HG02938 (cell line): ENCODE measurements around the gene GABRA5.
"Not testable (repeated sequence)": the region's sequence is repeated elsewhere in the genome, so short reads cannot be mapped to it uniquely, and the experiment has no call there.

Experiments used
- ATAC-seq: cut with Tn5 transposase; IDR thresholded peaks from one replicate; pipeline ENCODE4 v1.9.1; 2021; ENCODE audit warnings: mild to moderate bottlenecking, moderate library complexity; ENCODE audit not compliant: unreplicated experiment

GABRA5 gene

DNA sequence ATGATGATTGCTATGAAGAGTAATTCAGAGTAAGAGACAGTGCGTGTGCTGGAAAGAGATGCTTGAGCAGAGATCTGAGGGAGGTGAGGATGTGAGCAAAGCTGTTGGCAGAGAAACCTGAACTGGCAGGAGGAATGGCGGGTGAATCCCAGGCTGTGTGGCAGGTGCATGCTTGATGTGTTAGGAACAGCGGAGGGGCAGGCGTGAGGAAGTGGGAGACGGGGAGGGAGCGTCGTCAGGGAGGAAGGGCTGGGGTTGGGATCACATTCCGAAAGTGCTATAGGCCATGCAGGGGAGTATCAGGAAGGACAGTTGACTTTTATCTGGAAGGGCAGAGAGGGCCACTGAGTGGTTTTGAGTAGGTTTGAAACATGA is 8.6 kb downstream of the GABRA5 start:
- ATAC-seq: no peak

DNA sequence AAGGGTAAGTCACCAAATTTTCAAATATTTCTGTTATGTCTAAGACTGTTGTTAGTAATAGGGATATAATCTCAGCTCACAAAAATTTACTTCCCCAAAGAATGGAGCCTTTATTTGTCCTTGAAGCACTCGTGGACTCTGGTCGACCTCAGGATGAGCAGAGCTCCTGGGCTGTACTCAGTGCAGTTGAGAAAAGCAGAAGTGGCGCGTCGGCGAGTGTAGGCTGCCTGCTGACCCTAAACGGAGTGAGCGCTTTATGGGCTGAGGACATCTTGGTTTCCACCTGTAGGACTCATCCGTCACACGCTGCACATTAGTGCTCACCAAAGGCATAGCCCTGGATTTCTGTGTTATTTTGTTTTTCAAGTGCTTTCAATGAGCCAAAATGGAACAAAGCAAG is 11.0 kb downstream of the GABRA5 start:
- ATAC-seq: no peak

DNA sequence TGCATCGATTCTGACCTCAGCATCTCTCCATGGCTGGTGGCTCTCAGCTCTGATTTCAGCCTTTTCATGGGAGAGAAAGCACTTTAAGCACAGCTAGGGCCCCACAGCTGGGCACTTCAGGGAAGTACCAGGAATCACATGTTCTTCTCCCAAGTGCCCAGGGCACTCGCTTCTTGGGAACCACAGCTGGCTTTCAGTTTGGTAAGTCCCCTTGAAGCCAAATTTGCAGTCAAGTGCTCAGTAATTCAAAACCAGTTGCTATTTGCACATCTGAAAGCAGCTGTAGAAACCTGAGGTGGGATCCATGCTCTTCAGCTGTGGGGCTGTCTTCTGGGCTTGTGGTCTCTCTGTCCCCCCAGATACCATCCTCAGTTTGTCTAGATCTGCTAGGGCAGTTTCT is 12.8 kb downstream of the GABRA5 start:
- no peak for ATAC-seq

DNA sequence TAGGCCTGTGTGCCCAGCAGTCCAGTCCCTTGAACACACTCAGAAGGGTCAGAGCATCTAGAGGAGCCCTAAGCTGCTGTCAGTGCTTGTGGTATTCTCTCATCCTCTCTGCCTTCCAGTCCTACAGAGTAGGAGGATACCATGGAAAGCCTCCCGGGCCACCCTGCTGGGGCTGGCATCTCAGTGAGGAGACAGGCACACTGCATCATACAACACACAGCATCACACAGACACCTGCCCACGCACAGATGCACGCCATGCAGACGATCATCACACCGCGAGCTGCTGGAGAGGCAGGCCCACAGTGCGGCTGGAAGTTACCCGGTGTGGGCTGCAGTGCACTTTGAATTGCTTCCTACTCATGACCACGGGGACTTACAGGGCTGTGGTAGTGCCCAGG is 15.2 kb downstream of the GABRA5 start:
- no peak for ATAC-seq

DNA sequence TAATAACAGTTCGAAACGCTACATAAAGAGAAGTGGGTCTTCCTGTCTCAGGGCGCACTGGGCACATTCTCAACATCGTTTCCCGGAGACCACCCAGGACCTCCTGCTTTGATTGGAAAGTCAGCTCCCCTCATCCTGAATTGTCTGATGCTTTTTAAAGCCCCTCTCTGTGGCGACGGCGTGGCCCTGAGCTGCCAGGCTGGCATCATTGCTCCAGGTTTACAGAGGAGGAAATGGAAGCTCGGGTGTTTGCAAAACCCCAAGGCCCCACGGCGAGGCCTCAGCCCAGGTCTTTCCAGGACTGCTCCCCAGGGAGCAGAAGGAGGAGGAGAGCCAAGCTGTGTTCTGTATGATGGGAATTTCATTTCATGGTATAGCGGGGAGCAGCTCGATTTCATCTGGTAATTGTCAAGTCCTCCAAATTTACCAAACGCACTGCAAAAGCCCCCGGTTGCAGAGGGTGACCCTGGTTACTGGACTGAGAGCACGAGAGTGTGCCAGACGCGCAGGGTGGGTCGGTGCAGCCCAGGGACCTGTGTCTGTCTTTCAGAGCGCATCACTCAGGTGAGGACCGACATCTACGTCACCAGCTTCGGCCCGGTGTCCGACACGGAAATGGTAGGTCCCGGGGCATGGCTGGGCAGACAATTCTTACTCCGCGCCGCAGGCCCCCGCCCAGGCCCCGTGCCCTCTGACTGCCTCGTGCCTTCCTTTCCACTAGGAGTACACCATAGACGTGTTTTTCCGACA is 15.9 kb downstream of the GABRA5 start:
- ATAC-seq: no peak

DNA sequence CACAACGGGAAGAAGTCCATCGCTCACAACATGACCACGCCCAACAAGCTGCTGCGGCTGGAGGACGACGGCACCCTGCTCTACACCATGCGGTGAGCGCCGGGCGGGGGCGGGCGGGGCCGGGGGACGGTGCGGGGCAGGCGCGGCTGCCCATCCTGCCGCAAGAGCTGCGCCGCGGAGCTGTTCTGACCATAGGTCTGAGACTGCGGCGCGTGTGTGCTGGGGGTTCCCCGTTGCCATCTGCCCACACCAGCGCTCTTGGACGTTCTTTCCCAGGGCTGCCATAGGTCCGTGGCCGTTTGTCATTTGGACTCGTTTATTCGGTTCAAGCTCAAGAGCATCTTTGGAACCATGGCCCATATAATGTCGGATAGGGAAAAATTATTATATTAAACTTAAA is 16.6 kb downstream of the GABRA5 start:
- ATAC-seq: no peak

DNA sequence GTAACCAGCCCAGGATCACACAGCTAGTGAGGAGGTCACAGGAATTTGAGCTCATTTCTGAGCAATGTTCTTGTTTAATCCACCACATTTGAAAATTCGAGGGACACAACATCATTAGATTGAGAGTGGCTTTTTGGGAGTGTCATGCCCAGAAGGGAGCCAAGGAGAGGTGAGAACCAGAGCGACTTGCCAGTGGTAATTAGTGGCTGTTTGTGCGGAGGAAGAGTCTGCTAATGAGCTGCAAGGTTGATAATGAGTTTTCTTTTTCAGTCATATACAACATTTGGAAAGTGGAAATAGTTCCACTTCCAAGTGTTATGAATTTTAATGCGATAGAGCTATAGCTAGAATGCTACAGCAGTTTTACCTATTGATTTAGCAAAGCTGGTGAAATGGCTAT is 19.7 kb downstream of the GABRA5 start:
- ATAC-seq: no peak

DNA sequence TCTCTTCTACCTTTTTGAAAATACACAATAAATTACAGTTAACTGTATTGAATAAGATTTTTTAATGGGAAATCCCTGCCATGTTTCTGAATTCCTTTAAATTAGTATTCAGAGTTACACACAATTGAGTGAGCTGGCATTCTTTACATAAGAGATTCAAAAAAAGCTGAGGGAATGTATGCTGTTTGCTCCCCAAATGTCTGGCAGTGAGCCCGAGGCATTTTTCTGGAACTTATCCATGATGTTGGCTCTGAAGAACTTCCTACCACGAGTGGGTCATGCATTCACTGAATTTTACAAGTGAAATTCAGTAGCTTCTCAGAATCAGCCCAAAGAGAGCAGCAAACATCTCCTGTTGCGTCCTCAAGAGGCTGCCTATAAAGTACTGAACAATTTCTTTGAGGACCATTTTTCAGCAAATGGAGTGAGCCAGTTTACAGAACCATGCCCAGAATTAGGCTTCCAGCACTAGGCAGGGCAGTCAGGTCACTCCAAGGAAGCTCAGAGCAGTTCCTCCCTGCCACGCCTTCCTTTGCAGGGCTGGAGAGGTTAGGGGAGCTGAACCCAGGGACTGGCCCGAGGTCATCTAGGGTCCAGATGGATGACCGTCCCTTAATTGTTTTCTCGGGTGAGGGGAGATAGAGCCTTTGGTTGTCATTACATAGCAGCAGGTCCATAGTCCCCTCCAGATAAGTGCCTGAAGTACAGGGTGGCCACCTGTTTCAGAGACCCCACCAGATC is 21.2 kb downstream of the GABRA5 start:
- ATAC-seq: no peak

DNA sequence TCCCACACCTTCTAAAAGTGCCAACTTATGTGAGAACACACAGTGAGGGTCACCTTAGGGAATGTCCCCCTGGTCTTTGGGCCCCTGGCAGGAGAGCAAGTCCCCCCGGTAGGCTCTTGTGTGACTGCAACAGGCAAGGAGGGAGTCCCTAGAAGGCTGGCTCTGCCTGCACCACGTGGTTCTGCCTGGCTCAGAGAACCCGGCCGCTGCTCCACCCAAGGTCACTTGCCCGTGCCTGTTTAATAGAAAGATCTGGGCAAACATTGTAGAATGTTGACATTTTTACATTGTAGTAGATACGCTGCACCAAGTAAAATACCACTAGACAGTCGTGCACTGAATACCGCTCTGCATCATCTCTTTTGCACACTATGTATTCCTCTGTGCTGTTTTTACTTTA is 21.9 kb downstream of the GABRA5 start:
- no peak for ATAC-seq

DNA sequence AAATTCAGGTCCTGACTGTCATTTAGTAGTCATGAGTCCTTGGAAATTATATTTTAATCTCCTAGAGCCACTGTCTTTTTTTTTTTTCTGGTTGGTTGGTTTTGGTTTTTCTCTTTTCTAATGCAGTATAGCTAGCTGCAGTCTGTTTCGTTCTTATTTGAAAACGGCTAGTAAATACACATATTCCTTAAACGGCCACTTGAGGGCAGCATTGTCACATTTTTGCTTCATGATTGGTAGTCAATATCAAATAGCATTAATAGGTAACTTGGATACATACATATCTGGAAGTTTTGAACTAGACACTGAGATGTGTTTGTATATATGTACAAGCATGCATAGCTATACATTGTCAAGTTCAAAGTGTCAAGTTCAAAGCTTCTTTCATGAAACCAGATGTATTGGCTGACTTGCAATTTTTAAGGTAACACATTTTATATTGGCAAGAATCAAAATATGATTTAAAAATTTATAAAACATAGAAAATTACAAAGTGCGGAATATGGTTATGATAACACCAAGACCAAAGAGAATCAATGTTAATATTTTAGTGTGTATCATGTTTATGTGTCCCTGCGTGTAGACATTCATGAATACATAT is 22.5 kb downstream of the GABRA5 start:
- ATAC-seq: no peak

DNA sequence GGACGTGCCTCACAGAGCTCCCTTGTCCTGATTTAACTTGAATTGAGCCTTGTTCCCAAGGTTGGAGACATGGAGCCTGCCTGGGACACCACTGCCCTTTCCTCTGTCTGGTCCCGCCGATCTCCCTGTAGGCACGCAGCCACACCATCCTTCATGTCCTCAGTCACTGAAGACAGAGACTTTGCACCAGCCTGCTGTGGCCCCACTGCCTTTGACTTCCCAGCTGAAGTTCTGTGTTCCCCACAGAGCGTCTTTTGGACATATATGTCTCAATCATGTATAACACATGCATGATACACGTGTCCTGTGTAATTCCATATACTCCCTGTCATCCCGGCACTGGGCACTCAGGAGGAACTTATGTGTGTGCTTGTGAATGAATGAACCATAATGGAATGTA is 23.6 kb downstream of the GABRA5 start:
- no peak for ATAC-seq

DNA sequence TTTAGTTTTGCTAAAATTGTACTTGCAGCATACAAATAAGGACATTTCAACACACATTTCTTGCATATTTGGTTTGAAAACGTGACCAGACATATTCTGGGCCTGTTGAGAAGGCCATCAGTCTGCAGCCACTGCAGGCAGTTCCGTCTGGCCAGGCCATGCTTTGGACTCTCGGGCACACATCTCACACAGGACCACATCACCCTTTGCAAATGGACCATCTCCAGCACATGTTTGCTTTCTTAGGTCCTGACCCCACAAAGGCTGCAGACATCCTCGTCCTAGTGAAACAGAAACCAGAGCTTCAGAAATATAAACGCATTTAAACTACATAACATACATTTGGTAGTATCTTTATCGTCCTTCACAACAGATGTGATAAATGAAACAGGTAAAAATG is 24.1 kb downstream of the GABRA5 start:
- no peak for ATAC-seq

DNA sequence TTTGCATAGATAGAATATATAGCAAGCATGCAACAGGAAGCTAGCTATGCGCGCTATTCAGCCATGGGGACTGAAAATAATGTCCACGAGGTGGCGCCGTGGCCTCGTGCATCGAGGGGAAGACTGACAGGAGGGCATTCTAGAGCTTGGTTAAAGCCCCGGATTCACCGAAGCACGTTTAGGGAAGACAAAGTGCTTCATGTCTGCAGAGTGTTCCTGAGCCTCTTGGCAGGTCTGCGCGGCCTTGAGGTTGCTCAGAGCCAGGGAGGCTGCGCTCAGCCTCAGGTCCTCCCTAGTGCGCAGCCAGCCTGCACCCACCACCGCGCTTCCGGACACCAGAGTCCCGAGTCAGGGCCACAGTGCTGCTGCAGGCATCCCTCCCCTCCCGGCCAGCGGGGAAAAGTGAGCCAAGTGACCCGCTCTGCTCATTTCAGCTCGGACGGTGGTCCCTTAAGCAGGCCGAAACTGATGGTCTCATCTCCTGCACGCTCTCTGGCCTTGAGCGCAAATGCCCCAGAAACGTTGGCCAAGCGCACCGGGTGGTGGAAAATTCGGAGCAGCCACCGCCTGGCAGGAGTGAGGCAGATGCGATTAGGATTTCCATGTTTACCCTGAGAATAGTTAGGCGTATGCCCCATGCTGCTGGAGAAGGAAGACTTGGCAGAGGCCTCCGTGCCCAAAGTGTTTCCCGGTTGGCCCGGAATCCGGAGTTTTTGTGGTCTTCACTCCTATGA is 24.8 kb downstream of the GABRA5 start:
- no peak for ATAC-seq

DNA sequence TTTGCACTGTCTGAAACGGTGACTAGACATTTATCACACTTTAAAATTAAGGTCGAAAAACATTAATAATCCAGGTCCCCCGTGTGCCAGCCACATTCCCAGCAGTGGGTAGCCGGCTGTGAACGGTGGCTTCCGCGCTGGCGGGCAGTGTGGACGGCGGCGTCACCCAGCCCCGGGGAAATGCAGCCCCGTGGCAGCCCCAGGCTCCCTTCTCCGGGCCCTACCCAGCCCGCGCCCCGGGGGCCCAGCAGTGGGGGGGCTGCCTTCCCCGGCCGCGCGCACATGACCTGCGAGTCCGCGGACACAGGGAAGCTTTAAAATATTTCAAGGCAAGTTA is 25.3 kb downstream of the GABRA5 start:
- no peak for ATAC-seq

DNA sequence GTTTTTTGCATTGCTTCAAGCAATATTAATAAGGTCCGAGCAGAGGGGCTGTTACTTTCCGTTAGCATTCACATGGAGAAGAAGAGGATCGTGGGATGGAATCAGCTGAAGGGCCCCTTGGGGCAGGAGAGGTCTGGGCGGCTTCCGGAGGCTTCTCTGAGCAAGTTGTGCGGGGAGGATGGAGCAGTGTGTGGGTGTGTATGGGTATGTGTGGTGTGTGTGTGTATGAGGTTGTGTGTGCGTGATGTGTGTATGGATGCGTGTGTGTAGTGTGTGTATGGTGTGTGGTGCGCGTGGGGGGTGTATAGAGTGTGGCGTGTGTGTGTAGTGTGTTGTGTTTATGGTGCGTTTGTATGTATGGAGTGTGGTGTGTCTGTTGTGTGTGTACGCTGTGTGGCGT is 25.8 kb downstream of the GABRA5 start:
- no peak for ATAC-seq

DNA sequence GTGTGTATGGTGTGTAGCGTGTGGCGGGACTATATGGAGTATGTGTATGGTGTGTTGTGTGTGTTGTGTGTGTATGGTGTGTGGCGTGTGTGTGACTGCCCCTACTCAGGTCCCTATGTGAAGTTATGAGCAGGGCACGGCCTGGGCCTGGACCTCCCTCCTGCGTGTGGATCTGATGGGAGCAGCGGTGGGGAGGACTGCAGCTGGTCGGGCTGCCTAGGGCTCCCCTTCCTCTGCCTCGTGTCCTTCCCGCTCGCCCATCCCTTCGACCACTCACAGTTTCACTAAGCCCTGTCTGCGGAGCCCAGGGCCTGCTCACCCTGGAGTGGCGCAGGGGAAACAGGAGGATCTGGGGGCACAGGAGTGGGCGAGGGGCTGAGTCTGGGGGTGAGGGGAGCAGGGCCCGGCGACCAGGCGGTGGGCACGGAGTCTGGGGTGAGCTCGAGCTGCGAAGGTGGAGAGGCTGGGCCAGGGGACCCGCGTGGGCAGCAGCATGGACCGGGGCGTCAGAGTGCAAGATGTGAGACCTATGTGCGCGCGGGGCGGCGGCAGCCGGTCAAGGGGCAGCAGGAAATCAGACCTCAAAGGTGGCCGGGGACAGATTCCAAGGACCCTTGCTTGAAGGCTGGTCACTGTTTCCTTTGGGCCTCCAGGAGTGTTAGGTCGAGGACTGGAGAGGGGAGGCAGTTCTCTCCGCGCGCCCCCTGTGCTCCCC is 26.6 kb downstream of the GABRA5 start:
- no peak for ATAC-seq

DNA sequence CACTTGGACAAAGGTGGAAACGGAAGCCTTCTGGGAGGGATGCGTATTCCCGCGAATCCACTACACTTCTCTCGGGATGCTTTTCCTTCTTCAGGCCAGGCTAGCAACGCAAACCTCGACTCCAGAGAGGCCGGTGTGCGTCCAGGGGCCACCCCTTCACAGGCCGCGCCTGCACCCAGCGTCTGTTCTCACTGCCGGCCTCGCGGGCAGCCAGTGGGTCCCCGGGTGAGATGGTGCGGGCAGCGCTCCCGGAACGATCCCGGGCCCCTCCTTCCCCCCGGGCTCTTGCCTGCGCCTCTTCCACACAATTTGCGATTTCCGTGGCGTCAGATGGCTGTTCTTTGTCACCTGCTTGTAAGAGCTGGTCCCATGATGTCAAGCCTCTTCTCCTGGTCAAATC is 27.3 kb downstream of the GABRA5 start:
- ATAC-seq: no peak

DNA sequence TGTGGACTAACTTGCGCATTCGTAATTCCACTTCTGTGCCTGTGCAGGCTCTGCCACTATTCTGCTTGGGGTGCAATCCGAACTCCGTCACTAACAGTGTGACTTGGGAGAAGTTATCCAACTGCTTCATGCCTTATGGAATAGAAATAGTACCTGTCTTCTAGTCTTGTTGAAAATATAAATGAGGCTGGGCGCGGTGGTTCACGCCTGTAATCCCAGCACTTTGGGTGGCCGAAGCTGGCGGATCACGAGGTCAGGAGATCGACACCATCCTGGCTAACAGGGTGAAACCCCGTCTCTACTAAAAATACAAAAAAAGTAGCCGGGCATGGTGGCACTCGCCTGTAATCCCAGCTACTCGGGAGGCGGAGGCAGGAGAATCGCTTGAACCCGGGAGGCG is 28.5 kb downstream of the GABRA5 start:
- ATAC-seq: not testable (repeated sequence)

DNA sequence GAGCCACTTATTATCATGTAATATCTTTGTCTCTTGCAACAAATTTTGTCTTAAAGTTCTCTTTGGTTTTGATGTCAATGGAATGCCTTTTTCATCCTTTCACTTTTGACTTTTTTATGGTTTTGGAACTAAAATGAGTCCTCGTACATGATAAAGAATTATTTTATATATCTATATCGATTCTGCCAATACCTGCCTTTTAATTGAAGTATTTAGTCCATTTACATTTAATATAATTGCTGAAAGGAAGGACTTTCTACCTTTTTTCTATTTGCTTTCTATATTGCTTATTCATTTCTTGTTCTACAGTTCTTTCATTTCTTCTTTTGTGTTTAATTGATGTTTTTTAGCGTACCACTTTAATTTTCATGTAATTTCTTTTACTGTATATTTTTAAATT is 32.8 kb downstream of the GABRA5 start:
- ATAC-seq: no peak

DNA sequence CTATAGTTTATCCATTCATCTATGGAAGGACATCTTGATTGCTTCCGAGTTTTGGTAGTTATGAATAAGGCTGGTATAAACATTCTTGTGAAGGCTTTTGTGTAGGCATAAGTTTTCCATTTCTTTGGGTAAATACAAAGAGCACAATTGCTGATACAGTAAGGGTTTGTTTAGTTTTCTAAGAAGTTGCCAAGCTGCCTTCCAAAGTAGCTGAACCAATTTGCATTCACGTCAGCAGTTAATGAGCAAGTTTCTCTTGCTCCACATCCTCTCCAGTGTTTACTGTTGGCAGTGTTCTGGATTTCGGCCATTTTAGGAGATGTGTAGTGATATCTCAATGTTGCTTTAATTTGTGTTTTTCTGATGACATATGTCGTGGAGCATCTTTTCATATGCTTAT is 34.2 kb downstream of the GABRA5 start:
- no peak for ATAC-seq

DNA sequence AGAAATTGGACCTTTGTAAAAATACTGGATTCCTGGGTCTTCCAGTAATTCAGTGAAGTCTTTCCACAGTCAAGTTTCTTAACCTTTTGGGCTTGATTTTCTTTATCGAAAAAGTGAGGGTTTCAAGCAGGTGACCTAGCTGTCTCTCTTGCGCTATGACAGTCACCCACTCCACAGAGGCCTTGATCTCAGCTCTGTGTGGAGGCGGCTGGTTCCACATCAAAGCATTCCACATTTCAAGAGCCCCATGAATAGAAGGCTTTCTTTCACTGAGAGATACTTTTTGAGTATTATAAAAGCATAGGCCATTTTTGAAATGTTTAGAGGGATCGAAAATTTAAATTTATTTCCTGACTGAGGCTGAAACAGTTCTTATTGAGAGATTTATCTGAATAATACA is 43.9 kb downstream of the GABRA5 start:
- ATAC-seq: no peak
